Neural crest cell (in vitro differentiated cells): ENCODE results near the gene FUBP3. TPM values are rescaled to one million over a fixed set of nuclear protein-coding genes. Genes with fewer than 3 reads are reported as not detected.

ENCODE experiments used
- DNase-seq: peaks from one replicate; pipeline ENCODE4 v3.0.0; 2021; ENCODE audit warnings: low read depth, mixed read lengths, low spot score
- H3K27ac Mint-ChIP-seq: one replicate; pipeline ENCODE4 v1.8.0; 2021; ENCODE audit warnings: mild to moderate bottlenecking, mixed read lengths; ENCODE audit not compliant: unreplicated experiment
- H3K27me3 Mint-ChIP-seq: 2 replicates; pipeline ENCODE4 v1.8.0; 2021; ENCODE audit warnings: low read depth, mild to moderate bottlenecking, mixed read lengths
- H3K36me3 Mint-ChIP-seq: 2 replicates; pipeline ENCODE4 v1.8.0; 2021; ENCODE audit warnings: low read depth, mild to moderate bottlenecking, mixed read lengths
- H3K4me1 Mint-ChIP-seq: 2 replicates; pipeline ENCODE4 v1.8.0; 2021; ENCODE audit warnings: mixed read lengths
- H3K4me3 Mint-ChIP-seq: one replicate; pipeline ENCODE4 v1.8.0; 2021; ENCODE audit warnings: mild to moderate bottlenecking, mixed read lengths
- H3K9me3 Mint-ChIP-seq: 2 replicates; pipeline ENCODE4 v1.8.0; 2021; ENCODE audit warnings: mixed read lengths
- total RNA-seq: library from RNA; stranded (reverse); gene quantifications from 2 replicates; pipeline ENCODE4 v1.2.1, GENCODE V29; 2021
- TF ChIP-seq, protein P1 (sequence below): fragments of 200-600 bp; sonication (generic); conservative IDR thresholded peaks from 2 replicates; pipeline ENCODE4 v1.5.0; 2021; ENCODE audit warnings: antibody characterized with exemption, mild to moderate bottlenecking

Gene FUBP3
- total RNA-seq, 1 donor from 2014 or later: 67.7 TPM

GRCh38 chr9:130627896-130628792 lies 48.8 kb downstream of the FUBP3 start:
- Mint-ChIP-seq H3K27ac (peak overlapping the region; percentile 53), H3K4me1 (peaks cover 32% of the 10 kb centered on the region), H3K4me3 (peak overlapping the region; percentile 38), H3K9me3 (no peaks in the 10 kb centered on the region), H3K36me3 (peaks cover 16% of the 10 kb centered on the region), H3K27me3 (no peaks in the 10 kb centered on the region)
- TF ChIP-seq, protein P1, sequence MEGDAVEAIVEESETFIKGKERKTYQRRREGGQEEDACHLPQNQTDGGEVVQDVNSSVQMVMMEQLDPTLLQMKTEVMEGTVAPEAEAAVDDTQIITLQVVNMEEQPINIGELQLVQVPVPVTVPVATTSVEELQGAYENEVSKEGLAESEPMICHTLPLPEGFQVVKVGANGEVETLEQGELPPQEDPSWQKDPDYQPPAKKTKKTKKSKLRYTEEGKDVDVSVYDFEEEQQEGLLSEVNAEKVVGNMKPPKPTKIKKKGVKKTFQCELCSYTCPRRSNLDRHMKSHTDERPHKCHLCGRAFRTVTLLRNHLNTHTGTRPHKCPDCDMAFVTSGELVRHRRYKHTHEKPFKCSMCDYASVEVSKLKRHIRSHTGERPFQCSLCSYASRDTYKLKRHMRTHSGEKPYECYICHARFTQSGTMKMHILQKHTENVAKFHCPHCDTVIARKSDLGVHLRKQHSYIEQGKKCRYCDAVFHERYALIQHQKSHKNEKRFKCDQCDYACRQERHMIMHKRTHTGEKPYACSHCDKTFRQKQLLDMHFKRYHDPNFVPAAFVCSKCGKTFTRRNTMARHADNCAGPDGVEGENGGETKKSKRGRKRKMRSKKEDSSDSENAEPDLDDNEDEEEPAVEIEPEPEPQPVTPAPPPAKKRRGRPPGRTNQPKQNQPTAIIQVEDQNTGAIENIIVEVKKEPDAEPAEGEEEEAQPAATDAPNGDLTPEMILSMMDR: no peak
- peak; percentile 36 for DNase-seq

GRCh38 chr9:130629443-130630070 lies 50.2 kb downstream of the FUBP3 start:
- Mint-ChIP-seq H3K4me3 (peak overlapping the region; percentile 19), H3K36me3 (peaks cover 13% of the 10 kb centered on the region), H3K27me3 (no peaks in the 10 kb centered on the region), H3K9me3 (no peaks in the 10 kb centered on the region), H3K4me1 (peaks cover 32% of the 10 kb centered on the region), H3K27ac (no peak overlapping the region)
- TF ChIP-seq, protein P1: no peak
- no peak for DNase-seq

DNA sequence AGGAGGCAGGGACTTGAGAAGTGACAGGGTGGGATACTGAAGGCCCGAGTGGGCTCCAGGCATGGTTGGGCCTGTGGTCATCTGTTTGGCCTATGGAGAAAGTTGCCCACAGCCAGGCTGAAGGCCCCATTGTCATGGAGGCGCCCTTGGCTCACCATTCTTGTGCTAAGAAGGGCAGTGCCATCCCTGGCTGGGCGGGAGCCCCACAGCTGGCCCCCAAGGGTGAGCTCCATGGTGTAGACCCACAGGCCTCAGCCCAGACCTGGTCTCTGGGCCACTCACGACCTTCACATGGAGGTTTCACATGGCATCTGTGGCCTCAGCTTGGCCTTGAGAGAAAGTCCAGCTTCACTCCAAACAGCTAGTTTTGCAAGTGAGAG lies 50.7 kb downstream of the FUBP3 start:
- H3K4me1 Mint-ChIP-seq: peaks cover 32% of the 10 kb centered on the region
- H3K9me3 Mint-ChIP-seq: no peaks in the 10 kb centered on the region
- peaks cover 13% of the 10 kb centered on the region for H3K36me3 Mint-ChIP-seq
- peak overlapping the region; percentile 19 for H3K4me3 Mint-ChIP-seq
- H3K27ac Mint-ChIP-seq: no peak overlapping the region
- TF ChIP-seq, protein P1: no peak
- DNase-seq: no peak
- no peaks in the 10 kb centered on the region for H3K27me3 Mint-ChIP-seq

DNA sequence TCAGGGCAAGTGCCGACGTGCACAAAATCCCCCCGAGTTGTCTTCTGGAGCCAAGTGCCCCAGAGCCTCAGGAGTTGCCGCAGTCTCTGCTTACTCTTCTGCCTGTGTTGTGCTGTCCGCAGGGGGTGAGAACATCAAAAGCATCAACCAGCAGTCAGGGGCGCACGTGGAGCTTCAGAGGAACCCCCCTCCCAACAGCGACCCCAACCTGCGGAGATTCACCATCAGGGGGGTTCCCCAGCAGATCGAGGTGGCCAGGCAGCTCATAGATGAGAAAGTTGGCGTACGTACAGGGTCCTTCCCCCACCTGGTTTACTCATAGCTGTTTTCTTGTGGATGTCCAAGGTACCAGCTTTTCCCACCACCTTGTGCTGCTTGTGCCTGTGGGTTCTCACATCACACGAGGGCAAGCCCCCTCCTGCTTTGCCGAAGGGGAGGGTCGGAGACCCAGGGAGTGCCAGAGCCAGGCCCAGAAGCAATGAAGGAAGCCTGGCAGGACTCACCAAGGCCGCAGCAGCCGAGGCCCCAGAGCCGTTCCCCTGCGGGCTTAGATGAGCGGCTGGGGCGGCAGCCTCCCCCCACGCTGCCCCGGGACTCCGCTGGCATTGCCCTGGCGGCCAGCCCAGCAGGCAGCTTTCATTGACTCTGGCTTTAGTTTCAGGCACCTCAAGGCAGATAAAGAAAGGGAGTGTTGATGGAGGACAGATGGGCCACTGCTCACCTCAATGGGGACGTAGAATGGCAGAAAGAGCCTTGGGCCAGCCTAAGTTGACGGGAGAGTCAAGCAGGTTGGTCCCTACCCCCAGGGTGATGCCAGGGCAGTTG lies 51.3 kb downstream of the FUBP3 start:
- no peak for DNase-seq
- peaks cover 10% of the 10 kb centered on the region for H3K36me3 Mint-ChIP-seq
- H3K9me3 Mint-ChIP-seq: no peaks in the 10 kb centered on the region
- H3K4me3 Mint-ChIP-seq: no peak overlapping the region
- H3K27me3 Mint-ChIP-seq: no peaks in the 10 kb centered on the region
- TF ChIP-seq, protein P1: no peak
- H3K27ac Mint-ChIP-seq: peak overlapping the region; percentile 27
- peaks cover 32% of the 10 kb centered on the region for H3K4me1 Mint-ChIP-seq

GRCh38 chr9:130631331-130632080 lies 52.1 kb downstream of the FUBP3 start:
- Mint-ChIP-seq H3K36me3 (peaks cover 8% of the 10 kb centered on the region), H3K27ac (no peak overlapping the region), H3K27me3 (no peaks in the 10 kb centered on the region), H3K4me3 (no peak overlapping the region), H3K4me1 (peaks cover 25% of the 10 kb centered on the region), H3K9me3 (no peaks in the 10 kb centered on the region)
- no peak for DNase-seq
- TF ChIP-seq, protein P1: no peak
